HG03354 (cell line): ENCODE results near the gene ATL2.
A peak's percentile ranks its signal among the peaks of the same experiment; 100 is the strongest.
"Not testable (repeated sequence)": the region's sequence is repeated elsewhere in the genome, so short reads cannot be mapped to it uniquely, and the experiment has no call there.

Experiments used
- ATAC-seq: cut with Tn5 transposase; IDR thresholded peaks from one replicate; pipeline ENCODE4 v1.9.1; 2021; ENCODE audit warnings: mild to moderate bottlenecking; ENCODE audit not compliant: unreplicated experiment, poor library complexity, severe bottlenecking

Gene ATL2

DNA sequence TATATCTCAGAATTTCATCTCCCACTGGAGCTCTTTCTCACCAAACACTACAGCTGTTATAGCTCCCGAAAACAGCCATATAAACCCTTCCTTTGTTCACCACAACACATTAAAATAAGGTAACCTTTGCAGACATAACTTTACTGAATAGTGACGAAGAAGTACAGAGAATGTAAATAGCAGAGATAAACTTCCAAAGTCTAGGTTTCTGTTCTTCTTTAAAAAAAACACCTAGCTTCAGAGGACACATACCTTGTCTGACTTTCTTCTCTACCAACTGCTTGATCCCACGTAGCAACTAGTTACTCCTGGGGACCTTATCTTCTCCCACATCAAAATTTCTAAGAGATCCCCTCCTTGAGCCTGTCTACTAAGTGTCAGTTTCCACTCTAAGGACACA lies 32.3 kb downstream of the ATL2 start:
- no peak for ATAC-seq

GRCh38 chr2:38343212-38343611 lies 33.9 kb downstream of the ATL2 start:
- ATAC-seq, result no peak

GRCh38 chr2:38336621-38337020 lies 40.5 kb downstream of the ATL2 start:
- no peak for ATAC-seq

GRCh38 chr2:38330754-38331153 lies 46.3 kb downstream of the ATL2 start:
- no peak for ATAC-seq

DNA sequence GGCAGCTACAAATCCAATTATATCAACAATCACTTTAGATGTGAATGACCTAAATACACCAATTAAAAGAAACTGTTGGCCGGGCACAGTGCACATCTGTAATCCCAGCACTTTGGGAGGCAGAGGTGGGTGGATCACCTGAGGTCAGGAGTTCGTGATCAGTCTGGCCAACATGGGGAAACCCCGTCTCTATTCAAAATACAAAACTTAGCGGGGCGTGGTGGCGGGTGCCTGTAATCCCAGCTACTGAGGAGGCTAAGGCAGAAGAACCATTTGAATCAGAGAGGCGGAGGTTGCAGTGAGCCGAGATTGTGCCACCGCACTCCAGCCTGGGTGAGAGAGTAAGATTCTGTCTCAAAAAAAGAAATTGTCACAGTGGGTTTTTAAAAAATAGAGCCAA lies 49.5 kb downstream of the ATL2 start:
- ATAC-seq, result no peak

GRCh38 chr2:38323623-38324022 lies 53.5 kb downstream of the ATL2 start:
- ATAC-seq, result no peak

DNA sequence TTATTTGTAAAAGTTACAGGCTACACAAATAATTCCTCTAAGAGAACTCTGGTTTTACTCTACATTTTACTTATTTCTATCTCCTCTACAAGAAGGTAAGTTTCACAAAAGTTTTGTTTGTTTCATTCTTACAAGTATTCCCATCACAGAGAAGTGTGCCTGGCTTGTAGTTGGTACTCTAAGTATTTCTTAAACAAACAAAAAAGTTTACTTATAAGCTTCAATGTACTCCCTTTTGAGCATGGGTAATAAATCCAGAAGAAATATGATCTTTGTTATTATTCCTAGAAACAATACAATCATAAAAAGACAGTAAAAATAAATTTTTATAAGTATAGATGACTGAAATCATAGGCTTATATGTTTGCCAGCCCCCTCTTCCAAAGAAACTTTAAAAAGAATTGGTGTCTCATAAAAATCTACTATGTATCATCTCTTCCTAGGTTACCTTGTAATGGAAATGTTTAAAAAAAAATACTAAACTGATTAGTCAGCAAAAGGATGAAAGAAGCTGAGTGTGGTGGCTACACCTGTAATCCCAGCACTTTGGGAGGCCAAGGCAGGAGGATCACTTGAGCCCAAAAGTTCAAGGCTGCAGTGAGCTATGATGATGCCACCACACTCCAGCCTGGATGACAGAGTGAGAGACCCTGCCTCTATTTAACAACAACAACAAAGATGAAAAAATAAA lies 54.7 kb downstream of the ATL2 start:
- no peak for ATAC-seq

DNA sequence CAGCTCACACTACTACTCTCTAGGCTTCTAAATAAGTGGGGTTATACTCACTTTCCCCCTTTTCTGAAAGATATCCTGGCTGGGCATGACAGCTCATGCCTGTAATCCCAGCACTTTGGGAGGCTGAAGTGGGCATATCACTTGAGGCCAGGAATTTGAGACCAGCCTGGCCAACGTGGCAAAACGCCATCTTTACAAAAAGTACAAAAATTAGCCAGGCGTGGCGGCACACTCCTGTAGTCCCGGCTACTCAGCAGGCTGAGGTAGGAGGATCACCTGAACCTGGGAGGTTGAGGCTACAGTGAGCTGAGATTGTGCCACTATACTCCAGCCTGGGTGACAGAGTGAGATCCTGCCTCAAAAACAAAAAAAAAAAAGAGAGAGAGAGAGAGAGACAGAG lies 57.8 kb downstream of the ATL2 start:
- ATAC-seq, result not testable (repeated sequence)

- no peak for ATAC-seq
These were observed 59.3 kb downstream of the ATL2 start for GRCh38 chr2:38317725-38318124.

DNA sequence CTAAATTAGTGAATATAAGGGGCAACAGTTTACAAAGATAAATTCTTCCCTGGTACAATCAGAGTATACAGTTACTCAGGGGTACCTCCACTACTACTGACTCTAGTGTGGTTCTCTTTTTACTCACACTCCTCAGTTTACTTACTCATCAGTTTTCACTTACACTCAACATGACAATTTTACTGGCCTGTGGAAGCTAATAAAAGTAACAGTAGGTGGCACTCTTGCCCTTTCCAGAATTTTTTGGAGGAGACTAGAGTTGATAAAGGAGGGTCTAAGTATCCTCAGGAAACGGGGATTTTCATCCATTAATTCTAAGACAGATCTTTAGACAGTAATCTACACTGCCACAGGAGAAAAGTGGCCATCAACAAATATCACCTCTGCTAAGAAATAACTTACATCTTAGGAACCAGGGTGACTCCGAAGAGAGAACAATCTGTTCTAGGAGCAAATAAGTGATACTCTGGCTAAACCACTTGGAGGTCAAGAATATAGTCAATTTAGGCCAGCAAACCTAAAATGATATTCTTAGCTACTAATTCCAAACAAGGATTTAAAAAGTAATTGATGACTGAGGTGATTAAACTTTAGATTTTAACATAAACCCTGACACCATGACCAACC lies 61.3 kb downstream of the ATL2 start:
- no peak for ATAC-seq

DNA sequence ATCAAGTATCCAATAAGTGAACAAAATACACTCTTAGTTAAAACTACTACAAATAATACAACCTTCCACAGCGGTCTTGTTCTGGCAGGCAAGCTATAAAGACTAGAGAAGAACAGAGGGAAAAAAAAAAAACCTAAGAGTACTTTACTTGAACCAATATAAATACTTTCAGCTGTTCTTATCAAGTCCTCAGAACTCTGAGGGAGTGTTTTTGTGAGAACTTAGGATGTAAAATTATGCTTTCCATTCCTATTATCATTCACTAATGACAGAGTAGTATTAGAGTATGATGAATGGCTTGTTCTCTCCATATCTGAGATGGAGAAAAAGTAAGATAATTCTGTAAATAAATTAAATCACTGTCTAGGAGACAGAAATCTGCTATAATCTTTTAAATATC lies 68.3 kb downstream of the ATL2 start:
- no peak for ATAC-seq

GRCh38 chr2:38301969-38302702 lies 74.9 kb downstream of the ATL2 start:
- peak; percentile 20 for ATAC-seq

- ATAC-seq, result peak; percentile 67
These were observed 75.6 kb downstream of the ATL2 start for GRCh38 chr2:38301340-38301968.

DNA sequence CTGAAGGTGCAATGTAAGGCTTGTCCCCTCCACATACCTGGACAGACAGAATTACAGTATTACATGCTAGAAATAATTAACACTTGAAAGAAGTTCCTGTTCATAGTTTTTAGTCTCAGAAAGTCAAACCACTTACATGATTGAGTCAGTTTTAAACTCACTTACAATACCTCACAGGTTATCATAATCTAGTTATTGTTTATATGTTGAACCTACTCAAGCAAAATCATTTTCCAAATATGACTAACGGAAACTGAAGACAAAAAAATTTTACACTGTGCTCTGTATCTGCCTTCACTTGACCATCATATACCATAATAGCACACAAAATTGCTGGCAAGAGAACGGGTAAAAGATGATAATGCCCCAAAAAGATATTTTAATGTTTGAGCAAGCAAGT lies 78.5 kb downstream of the ATL2 start:
- no peak for ATAC-seq

GRCh38 chr2:38296197-38296780 lies 80.8 kb downstream of the ATL2 start:
- no peak for ATAC-seq

- no peak for ATAC-seq
These were observed 82.5 kb downstream of the ATL2 start for GRCh38 chr2:38294597-38294996.

- no peak for ATAC-seq
These were observed 83.8 kb downstream of the ATL2 start for GRCh38 chr2:38293152-38293865.

GRCh38 chr2:38290332-38290731 lies 86.7 kb downstream of the ATL2 start:
- ATAC-seq, result no peak

DNA sequence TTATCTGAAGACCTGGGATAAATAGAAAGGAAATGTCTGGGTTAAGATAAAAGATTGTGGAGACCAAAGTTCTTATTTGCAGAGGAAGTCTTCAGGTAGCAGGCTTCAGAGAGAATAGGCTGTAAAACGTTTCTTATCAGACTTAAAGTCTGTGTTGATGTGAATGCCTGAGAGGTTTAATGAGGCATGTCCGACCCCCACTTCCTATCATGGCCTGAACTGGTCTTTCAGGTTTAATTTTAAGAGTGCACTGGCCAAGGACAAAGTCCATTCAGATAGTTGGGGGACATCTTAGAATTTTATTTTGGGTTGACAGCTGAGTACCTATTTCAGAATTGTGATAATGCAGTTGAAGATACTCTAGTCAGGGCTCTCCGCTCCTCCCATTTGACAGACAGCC lies 92.1 kb downstream of the ATL2 start:
- no peak for ATAC-seq
